A549 (cell line): ENCODE measurements around the gene ABO. TPM values are rescaled to one million over a fixed set of nuclear protein-coding genes. Genes with fewer than 3 reads are reported as not detected.

Experiments
- ATAC-seq, 2 experiments: fragments of 200-7000 bp in 1 of 2; fragments of >200 bp in 1 of 2; cut with Nextera tagmentation in 1 of 2; cut with Tn5 transposase in 1 of 2; 3 replicates each; pipeline versions ENCODE4 v1.8.0 to v1.9.1; 2018 to 2020; ENCODE audit warnings: mild to moderate bottlenecking in 1 of 2, moderate library complexity in 1 of 2
- CTCF ChIA-PET: fragments of 300-600 bp; sonication (Branson Sonifier 250); formaldehyde crosslinking; extraction: SDS; loops from one replicate; lab custom pipeline; 2021; ENCODE audit warnings: antibody characterized with exemption, inconsistent platforms; lab: Yijun Ruan, JAX
- POLR2A ChIA-PET: fragments of 350-600 bp; formaldehyde crosslinking; extraction: SDS; loops from one replicate; lab custom pipeline; 2021; ENCODE audit warnings: antibody characterized with exemption, inconsistent platforms; lab: Yijun Ruan, JAX
- DNase-seq, 2 experiments: peaks; one replicate each; pipeline versions ENCODE4 v3.0.0 to v3.0.0-alpha.2; 2011 to 2016; ENCODE audit warnings: low read depth in 1 of 2, low spot score in 1 of 2
- FAIRE-seq: peaks from 2 replicates; lab custom pipeline; 2011; peaks lifted over from hg19 to GRCh38; lab: Jason Lieb, UNC
- H3K27ac ChIP-seq, 2 experiments: fragments of >200 bp; sonication (Bioruptor Twin); formaldehyde crosslinking; 3 replicates each; pipeline ENCODE4 v1.5.1; 2016 to 2017
- H3K4me1 ChIP-seq: fragments of >200 bp; sonication (Bioruptor Twin); formaldehyde crosslinking; 3 replicates; pipeline ENCODE4 v1.6.1; 2016
- H3K4me2 ChIP-seq: fragments of >200 bp; sonication (Bioruptor Twin); formaldehyde crosslinking; 3 replicates; pipeline ENCODE4 v1.6.1; 2016
- H3K4me3 ChIP-seq: fragments of >200 bp; sonication (Bioruptor Twin); formaldehyde crosslinking; 3 replicates; pipeline ENCODE4 v1.5.1; 2016
- H3K9me3 ChIP-seq: fragments of >200 bp; sonication (Bioruptor Twin); formaldehyde crosslinking; 3 replicates; pipeline ENCODE4 v1.6.1; 2016
- BHLHE40 ChIP-seq: IDR thresholded peaks from 2 replicates; pipeline ENCODE4 v1.6.1; 2012; ENCODE audit warnings: low read depth, low read length, inconsistent platforms
- CHD2 ChIP-seq: fragments of 150-350 bp; IDR thresholded peaks from 2 replicates; pipeline ENCODE4 v1.6.1; 2014; ENCODE audit warnings: low read length; ENCODE audit not compliant: partially characterized antibody
- ESRRA ChIP-seq: fragments of 150-350 bp; IDR thresholded peaks from 2 replicates; pipeline ENCODE4 v1.6.1; 2014; ENCODE audit warnings: mild to moderate bottlenecking, low read length, borderline replicate concordance
- FOSB ChIP-seq: fragments of 250-450 bp; sonication (Bioruptor Pico); IDR thresholded peaks from 2 replicates; pipeline ENCODE4 v1.5.0; 2020; ENCODE audit warnings: mild to moderate bottlenecking, moderate library complexity
- FOSL2 ChIP-seq, 2 experiments: fragments of 450-650 bp in 1 of 2; fragments of >200 bp in 1 of 2; sonication (Bioruptor Twin) in 1 of 2; formaldehyde crosslinking; IDR thresholded peaks; 2 replicates each; pipeline versions ENCODE4 v1.5.0 to v1.6.1; 2016 to 2020; ENCODE audit warnings: mild to moderate bottlenecking in 1 of 2, moderate library complexity in 1 of 2
- GATA3 ChIP-seq: IDR thresholded peaks from 2 replicates; pipeline ENCODE4 v1.6.1; 2012; ENCODE audit warnings: borderline replicate concordance
- HDAC2 ChIP-seq: fragments of 200-600 bp; sonication (generic); IDR thresholded peaks from 2 replicates; pipeline ENCODE4 v1.6.1; 2016
- HOXA7 ChIP-seq: fragments of 250-450 bp; sonication (Bioruptor Pico); IDR thresholded peaks from 2 replicates; pipeline ENCODE4 v1.5.0; 2020; ENCODE audit warnings: mild to moderate bottlenecking, moderate library complexity
- HOXB5 ChIP-seq: fragments of 250-450 bp; sonication (Bioruptor Pico); IDR thresholded peaks from 2 replicates; pipeline ENCODE4 v1.5.0; 2020; ENCODE audit warnings: mild to moderate bottlenecking, moderate library complexity
- KDM1A ChIP-seq: fragments of 200-600 bp; sonication (generic); IDR thresholded peaks from 2 replicates; pipeline ENCODE4 v1.6.1; 2016; ENCODE audit warnings: low read depth, mild to moderate bottlenecking
- KDM5A ChIP-seq: fragments of 200-600 bp; sonication (generic); IDR thresholded peaks from 2 replicates; pipeline ENCODE4 v1.6.1; 2016; ENCODE audit warnings: antibody characterized with exemption, mild to moderate bottlenecking
- MYC ChIP-seq: IDR thresholded peaks from 2 replicates; pipeline ENCODE4 v1.6.1; 2012; ENCODE audit warnings: mild to moderate bottlenecking, inconsistent platforms, low read length, improper control_type of control experiment, borderline replicate concordance
- NFE2L2 ChIP-seq: fragments of 150-350 bp; conservative IDR thresholded peaks from 2 replicates; pipeline ENCODE4 v1.6.1; 2014; ENCODE audit warnings: low read length
- NR3C1 ChIP-seq: fragments of >200 bp; sonication (Bioruptor Twin); formaldehyde crosslinking; IDR thresholded peaks from 3 replicates; pipeline ENCODE4 v1.6.1; 2017
- PHF8 ChIP-seq: fragments of 200-600 bp; sonication (generic); IDR thresholded peaks from 2 replicates; pipeline ENCODE4 v1.6.1; 2016; ENCODE audit warnings: low read depth, mild to moderate bottlenecking, antibody characterized with exemption, moderate library complexity, borderline replicate concordance
- POLR2A ChIP-seq: IDR thresholded peaks from 2 replicates; pipeline ENCODE4 v1.6.1; 2012; ENCODE audit warnings: mild to moderate bottlenecking, low read length
- RAD21 ChIP-seq, 2 experiments: fragments of >200 bp in 1 of 2; sonication (Bioruptor Twin) in 1 of 2; formaldehyde crosslinking in 1 of 2; IDR thresholded peaks in 1 of 2; conservative IDR thresholded peaks in 1 of 2; 2 replicates in 1 of 2; 3 replicates in 1 of 2; pipeline ENCODE4 v1.6.1; 2012 to 2018; ENCODE audit warnings: inconsistent platforms in 1 of 2
- RARB ChIP-seq: fragments of 250-450 bp; sonication (Bioruptor Pico); IDR thresholded peaks from 2 replicates; pipeline ENCODE4 v1.8.0; 2021; ENCODE audit warnings: mild to moderate bottlenecking, moderate library complexity
- RFX5 ChIP-seq: fragments of 450-650 bp; IDR thresholded peaks from 2 replicates; pipeline ENCODE4 v1.7.1; 2014; ENCODE audit warnings: antibody characterized with exemption, mild to moderate bottlenecking, moderate library complexity
- SMC3 ChIP-seq: fragments of >200 bp; sonication (Bioruptor Twin); formaldehyde crosslinking; IDR thresholded peaks from 3 replicates; pipeline ENCODE4 v1.6.1; 2018; ENCODE audit warnings: inconsistent platforms
- TFCP2L1 ChIP-seq: fragments of 250-450 bp; sonication (Bioruptor Pico); IDR thresholded peaks from 2 replicates; pipeline ENCODE4 v1.5.0; 2021; ENCODE audit warnings: mild to moderate bottlenecking
- ZC3H11A ChIP-seq: fragments of 450-650 bp; IDR thresholded peaks from 2 replicates; pipeline ENCODE4 v1.6.1; 2014; ENCODE audit warnings: antibody characterized with exemption, mild to moderate bottlenecking
- ZNF302 ChIP-seq: fragments of 250-450 bp; sonication (Bioruptor Pico); IDR thresholded peaks from 2 replicates; pipeline ENCODE4 v1.9.0; 2021; ENCODE audit warnings: inconsistent platforms, mild to moderate bottlenecking, moderate library complexity
- ZSCAN20 ChIP-seq: fragments of 250-450 bp; sonication (Bioruptor Pico); IDR thresholded peaks from 2 replicates; pipeline ENCODE4 v1.8.0; 2022; ENCODE audit warnings: mild to moderate bottlenecking, moderate library complexity
- WGBS: methylation state at CpG from one replicate; pipeline ENCODE4 v1.1.6; 2017; ENCODE audit errors: missing lambda C conversion rate; 5-methylcytosine and 5-hydroxymethylcytosine counted together
- polyA plus RNA-seq, 4 experiments: library from polyadenylated mRNA; depleted of rRNA in 3 of 4; stranded (reverse); fragments of >200 nt; fragmentation: RNase III in 1 of 4; extraction: RNeasy Plus Mini Kit Qiagen cat#74134 plus additional on column Dnase treatment in 1 of 4; gene quantifications; 2 replicates in 3 of 4; 3 replicates in 1 of 4; pipeline ENCODE4 v1.2.3, GENCODE V29; 2011 to 2017
- TF ChIP-seq, protein P1 (sequence below): fragments of 200-600 bp; sonication (generic); IDR thresholded peaks from 2 replicates; pipeline ENCODE4 v1.6.1; 2016; ENCODE audit warnings: antibody characterized with exemption, mild to moderate bottlenecking, moderate library complexity
- TF ChIP-seq, protein P2 (sequence below): fragments of 450-650 bp; IDR thresholded peaks from 2 replicates; pipeline ENCODE4 v1.6.1; 2014; ENCODE audit warnings: antibody characterized with exemption
- TF ChIP-seq, protein P3 (sequence below): IDR thresholded peaks from 2 replicates; pipeline ENCODE4 v1.6.1; 2012
- TF ChIP-seq, protein P4 (sequence below): fragments of 250-450 bp; sonication (Bioruptor Pico); IDR thresholded peaks from 2 replicates; pipeline ENCODE4 v1.5.0; 2021; ENCODE audit warnings: mild to moderate bottlenecking, moderate library complexity, borderline replicate concordance

ABO gene
- polyA plus RNA-seq, 2 of the 4 experiments (the other 2 are of a cell fraction) = not detected

DNA sequence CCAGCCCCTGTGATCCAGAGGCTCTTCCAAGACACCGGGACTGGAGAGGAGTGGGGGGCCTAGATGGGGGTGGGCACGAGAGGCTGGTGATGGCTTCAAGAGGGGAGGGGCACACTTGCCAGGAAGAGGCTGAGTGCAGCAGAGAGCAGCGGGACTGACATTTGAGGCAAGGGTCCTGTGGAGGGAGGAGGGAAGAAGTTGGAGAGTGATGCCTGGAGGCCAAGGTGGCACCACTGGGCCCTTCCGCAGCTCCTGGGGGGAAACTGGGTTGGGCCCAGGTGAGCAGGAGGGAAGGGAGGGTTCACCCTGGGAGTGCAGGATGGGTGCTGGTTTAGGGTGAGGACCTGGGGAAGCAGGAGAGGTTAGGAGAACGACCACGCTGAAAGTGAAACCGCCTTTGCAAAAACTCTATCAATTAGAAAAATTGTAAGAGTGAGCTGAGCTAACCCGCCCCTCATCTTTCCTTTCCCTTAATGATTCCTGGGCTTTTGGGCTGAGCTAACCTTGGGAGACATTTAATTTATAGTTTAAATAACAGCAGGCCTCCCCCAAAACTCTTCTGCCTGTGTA, 26.2 kb downstream of the ABO start:
- H3K4me3 ChIP-seq = no peak overlapping the region
- 57% methylated on average over 8 of the region's 8 CpGs for WGBS
- no peak for DNase-seq
- H3K9me3 ChIP-seq = peaks cover 1% of the 10 kb centered on the region; the same call in 1 of the 3 replicates
- no peak overlapping the region for H3K27ac ChIP-seq
- no peaks in the 10 kb centered on the region for H3K4me1 ChIP-seq
- TF ChIP-seq, protein P1, sequence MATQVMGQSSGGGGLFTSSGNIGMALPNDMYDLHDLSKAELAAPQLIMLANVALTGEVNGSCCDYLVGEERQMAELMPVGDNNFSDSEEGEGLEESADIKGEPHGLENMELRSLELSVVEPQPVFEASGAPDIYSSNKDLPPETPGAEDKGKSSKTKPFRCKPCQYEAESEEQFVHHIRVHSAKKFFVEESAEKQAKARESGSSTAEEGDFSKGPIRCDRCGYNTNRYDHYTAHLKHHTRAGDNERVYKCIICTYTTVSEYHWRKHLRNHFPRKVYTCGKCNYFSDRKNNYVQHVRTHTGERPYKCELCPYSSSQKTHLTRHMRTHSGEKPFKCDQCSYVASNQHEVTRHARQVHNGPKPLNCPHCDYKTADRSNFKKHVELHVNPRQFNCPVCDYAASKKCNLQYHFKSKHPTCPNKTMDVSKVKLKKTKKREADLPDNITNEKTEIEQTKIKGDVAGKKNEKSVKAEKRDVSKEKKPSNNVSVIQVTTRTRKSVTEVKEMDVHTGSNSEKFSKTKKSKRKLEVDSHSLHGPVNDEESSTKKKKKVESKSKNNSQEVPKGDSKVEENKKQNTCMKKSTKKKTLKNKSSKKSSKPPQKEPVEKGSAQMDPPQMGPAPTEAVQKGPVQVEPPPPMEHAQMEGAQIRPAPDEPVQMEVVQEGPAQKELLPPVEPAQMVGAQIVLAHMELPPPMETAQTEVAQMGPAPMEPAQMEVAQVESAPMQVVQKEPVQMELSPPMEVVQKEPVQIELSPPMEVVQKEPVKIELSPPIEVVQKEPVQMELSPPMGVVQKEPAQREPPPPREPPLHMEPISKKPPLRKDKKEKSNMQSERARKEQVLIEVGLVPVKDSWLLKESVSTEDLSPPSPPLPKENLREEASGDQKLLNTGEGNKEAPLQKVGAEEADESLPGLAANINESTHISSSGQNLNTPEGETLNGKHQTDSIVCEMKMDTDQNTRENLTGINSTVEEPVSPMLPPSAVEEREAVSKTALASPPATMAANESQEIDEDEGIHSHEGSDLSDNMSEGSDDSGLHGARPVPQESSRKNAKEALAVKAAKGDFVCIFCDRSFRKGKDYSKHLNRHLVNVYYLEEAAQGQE = no peak
- TF ChIP-seq, protein P2, sequence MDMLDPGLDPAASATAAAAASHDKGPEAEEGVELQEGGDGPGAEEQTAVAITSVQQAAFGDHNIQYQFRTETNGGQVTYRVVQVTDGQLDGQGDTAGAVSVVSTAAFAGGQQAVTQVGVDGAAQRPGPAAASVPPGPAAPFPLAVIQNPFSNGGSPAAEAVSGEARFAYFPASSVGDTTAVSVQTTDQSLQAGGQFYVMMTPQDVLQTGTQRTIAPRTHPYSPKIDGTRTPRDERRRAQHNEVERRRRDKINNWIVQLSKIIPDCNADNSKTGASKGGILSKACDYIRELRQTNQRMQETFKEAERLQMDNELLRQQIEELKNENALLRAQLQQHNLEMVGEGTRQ = no peak
- TF ChIP-seq SMC3 (no peak), HDAC2 (no peak), RARB (CRISPR knock-in tag) (no peak), FOSL2 (IDR thresholded peaks at IDR 0.05) (no peak), FOSL2 (CRISPR knock-in tag; IDR thresholded peaks at IDR 0.05) (no peak), NR3C1 (no peak), BHLHE40 (no peak), FOSB (CRISPR knock-in tag) (no peak)
- POLR2A ChIA-PET = no interaction called here
- no peak for ATAC-seq
- H3K4me2 ChIP-seq = no peak overlapping the region
- CTCF ChIA-PET = interaction anchor here (0.7 to 4.2 kb wide), 2 partner anchors 10 to 19 kb away, joined by 3 to 24 read pairs; no protein-coding TSS in a partner anchor
- FAIRE-seq = no peak

DNA sequence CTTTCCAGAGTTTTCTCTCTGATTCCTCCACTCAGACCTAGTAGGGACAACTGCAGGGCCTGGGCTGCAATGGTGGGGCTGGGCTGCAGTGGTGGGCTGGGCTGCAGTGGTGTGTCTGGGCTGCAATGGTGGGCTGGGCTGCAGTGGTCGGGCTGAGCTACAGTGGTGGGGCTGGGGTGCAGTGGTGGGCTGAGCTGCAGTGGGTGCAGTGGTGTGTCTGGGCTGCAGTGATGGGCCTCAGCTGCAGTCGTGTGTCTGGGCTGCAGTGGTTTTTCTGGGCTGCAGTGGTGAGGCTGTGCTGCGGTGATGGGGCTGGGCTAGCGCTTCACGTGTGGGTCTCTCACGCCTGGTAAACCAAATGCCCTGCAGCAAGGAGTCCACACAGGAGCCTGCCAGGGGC, 27.4 kb downstream of the ABO start:
- ChIA-PET CTCF (interaction anchor here (1.8 to 4.2 kb wide), 3 partner anchors 9 to 62 kb away, joined by 6 to 24 read pairs (median 6); no protein-coding TSS in a partner anchor), POLR2A (no interaction called here)
- Histone ChIP-seq H3K4me1 (no peaks in the 10 kb centered on the region), H3K9me3 (no peaks in the 10 kb centered on the region), H3K27ac (no peak overlapping the region), H3K4me2 (no peak overlapping the region)
- WGBS = 65% methylated on average over 5 of the region's 6 CpGs
- DNase-seq (no peak), FAIRE-seq (no peak), ATAC-seq (no peak; a peak in 1 of 6 replicates)
- TF ChIP-seq RARB (CRISPR knock-in tag) (no peak), PHF8 (no peak), RFX5 (no peak)
- TF ChIP-seq, protein P3, sequence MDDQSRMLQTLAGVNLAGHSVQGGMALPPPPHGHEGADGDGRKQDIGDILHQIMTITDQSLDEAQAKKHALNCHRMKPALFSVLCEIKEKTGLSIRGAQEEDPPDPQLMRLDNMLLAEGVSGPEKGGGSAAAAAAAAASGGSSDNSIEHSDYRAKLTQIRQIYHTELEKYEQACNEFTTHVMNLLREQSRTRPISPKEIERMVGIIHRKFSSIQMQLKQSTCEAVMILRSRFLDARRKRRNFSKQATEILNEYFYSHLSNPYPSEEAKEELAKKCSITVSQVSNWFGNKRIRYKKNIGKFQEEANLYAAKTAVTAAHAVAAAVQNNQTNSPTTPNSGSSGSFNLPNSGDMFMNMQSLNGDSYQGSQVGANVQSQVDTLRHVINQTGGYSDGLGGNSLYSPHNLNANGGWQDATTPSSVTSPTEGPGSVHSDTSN = no peak
- TF ChIP-seq, all 56 proteins: peak for 0
- H3K4me3 ChIP-seq = no peak overlapping the region

DNA sequence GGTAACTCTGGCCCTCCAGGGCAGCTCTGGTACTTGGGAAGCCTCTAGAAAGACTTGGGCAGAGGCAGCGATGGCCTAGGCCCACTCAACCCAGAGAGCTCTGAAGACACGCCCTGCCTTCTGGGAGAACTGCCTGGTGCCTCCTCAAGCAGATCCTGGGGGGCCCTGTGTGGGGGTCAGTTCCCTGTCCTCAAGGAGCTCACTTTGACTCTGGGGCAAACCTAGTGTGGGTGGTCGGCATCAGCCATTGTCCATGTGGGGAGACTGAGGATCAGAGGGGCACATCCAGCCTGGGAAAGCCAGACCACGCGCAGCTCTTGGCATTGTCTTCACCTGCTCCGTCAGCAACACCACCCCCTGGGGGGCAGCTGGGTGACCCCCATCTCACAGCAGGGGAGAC, 28.0 kb downstream of the ABO start:
- 78% methylated on average over 5 of the region's 6 CpGs for WGBS
- POLR2A ChIA-PET = no interaction called here
- ATAC-seq = no peak
- H3K4me1 ChIP-seq = no peaks in the 10 kb centered on the region
- no peak for DNase-seq
- H3K4me2 ChIP-seq = no peak overlapping the region
- H3K4me3 ChIP-seq = no peak overlapping the region
- H3K27ac ChIP-seq = no peak overlapping the region
- FAIRE-seq = no peak
- TF ChIP-seq ZNF302 = no peak
- TF ChIP-seq NFE2L2 = no peak
- no peak for TF ChIP-seq ZC3H11A
- TF ChIP-seq, protein P4, sequence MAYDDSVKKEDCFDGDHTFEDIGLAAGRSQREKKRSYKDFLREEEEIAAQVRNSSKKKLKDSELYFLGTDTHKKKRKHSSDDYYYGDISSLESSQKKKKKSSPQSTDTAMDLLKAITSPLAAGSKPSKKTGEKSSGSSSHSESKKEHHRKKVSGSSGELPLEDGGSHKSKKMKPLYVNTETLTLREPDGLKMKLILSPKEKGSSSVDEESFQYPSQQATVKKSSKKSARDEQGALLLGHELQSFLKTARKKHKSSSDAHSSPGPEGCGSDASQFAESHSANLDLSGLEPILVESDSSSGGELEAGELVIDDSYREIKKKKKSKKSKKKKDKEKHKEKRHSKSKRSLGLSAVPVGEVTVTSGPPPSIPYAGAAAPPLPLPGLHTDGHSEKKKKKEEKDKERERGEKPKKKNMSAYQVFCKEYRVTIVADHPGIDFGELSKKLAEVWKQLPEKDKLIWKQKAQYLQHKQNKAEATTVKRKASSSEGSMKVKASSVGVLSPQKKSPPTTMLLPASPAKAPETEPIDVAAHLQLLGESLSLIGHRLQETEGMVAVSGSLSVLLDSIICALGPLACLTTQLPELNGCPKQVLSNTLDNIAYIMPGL (CRISPR knock-in tag) = no peak
- no peak for TF ChIP-seq HOXB5 (CRISPR knock-in tag)
- TF ChIP-seq RAD21 (conservative IDR thresholded peaks at IDR 0.05 in 1 of 2, IDR thresholded peaks at IDR 0.05 in 1 of 2) = no peak
- TF ChIP-seq MYC = no peak
- TF ChIP-seq NR3C1 = no peak
- TF ChIP-seq CHD2 = no peak
- TF ChIP-seq ZSCAN20 (CRISPR knock-in tag) = no peak
- no peak for TF ChIP-seq GATA3
- TF ChIP-seq ESRRA = no peak
- TF ChIP-seq KDM1A = no peak
- no peak for TF ChIP-seq HOXA7 (CRISPR knock-in tag)
- TF ChIP-seq PHF8 = no peak
- no peak for TF ChIP-seq KDM5A
- TF ChIP-seq POLR2A = no peak
- no peak for TF ChIP-seq TFCP2L1 (CRISPR knock-in tag)
- TF ChIP-seq, all 56 proteins: peak for 0
- CTCF ChIA-PET = interaction anchor here (0.8 to 4.2 kb wide), 5 partner anchors 8 to 61 kb away, joined by 3 to 24 read pairs (median 6); no protein-coding TSS in a partner anchor
- H3K9me3 ChIP-seq = no peaks in the 10 kb centered on the region
